ENCODE data around the gene LAGE3. TPM values are rescaled to one million over a fixed set of nuclear protein-coding genes. Genes with fewer than 3 reads are reported as not detected.

LAGE3 gene
- total and polyA plus RNA-seq, 2 of the 13 experiments (the other 11 are each of a cell fraction or from before 2014, with no cell fraction given) = 7.6 to 12.7 TPM

- TF ChIP-seq TFDP2 (CRISPR knock-in tag; IDR thresholded peaks at IDR 0.05) (peak; percentile 97), ARNT2 (CRISPR knock-in tag; IDR thresholded peaks at IDR 0.05; ENCODE audit: low read depth) (peak; percentile 75; the same call in 1 of the 2 replicates), GABPA (IDR thresholded peaks at IDR 0.05; ENCODE audit: low read depth, low read length) (no peak), GABPA (CRISPR knock-in tag; IDR thresholded peaks at IDR 0.05; ENCODE audit: low read depth) (no peak), KLF12 (CRISPR knock-in tag; IDR thresholded peaks at IDR 0.05; ENCODE audit: borderline replicate concordance) (0 out of 2 replicates have a peak, but pooled peaks have one; percentile 40), ZNF563 (CRISPR knock-in tag; IDR thresholded peaks at IDR 0.05) (no peak), TBP (CRISPR knock-in tag; IDR thresholded peaks at IDR 0.05) (no peak), ZNF318 (CRISPR knock-in tag; IDR thresholded peaks at IDR 0.05) (0 out of 2 replicates have a peak, but pooled peaks have one; percentile 35), NCOA2 (CRISPR knock-in tag; IDR thresholded peaks at IDR 0.05) (peak; percentile 22; the same call in 1 of the 2 replicates), ZNF784 (CRISPR knock-in tag; IDR thresholded peaks at IDR 0.05; ENCODE audit: borderline replicate concordance) (no peak), ZNF878 (CRISPR knock-in tag; IDR thresholded peaks at IDR 0.05) (peak; percentile 68; the same call in 1 of the 2 replicates), ZIK1 (CRISPR knock-in tag; IDR thresholded peaks at IDR 0.05; ENCODE audit: borderline replicate concordance, low read depth) (no peak; the same call in 1 of the 2 replicates), SETDB1 (CRISPR knock-in tag; IDR thresholded peaks at IDR 0.05; ENCODE audit: borderline replicate concordance) (no peak), PRMT3 (CRISPR knock-in tag; IDR thresholded peaks at IDR 0.05; ENCODE audit: borderline replicate concordance, low read depth) (no peak), NAIF1 (CRISPR knock-in tag; IDR thresholded peaks at IDR 0.05; ENCODE audit: borderline replicate concordance) (no peak), SP4 (CRISPR knock-in tag; IDR thresholded peaks at IDR 0.05) (peak; percentile 95), SMARCC2 (IDR thresholded peaks at IDR 0.05) (no peak), REL (CRISPR knock-in tag; conservative IDR thresholded peaks at IDR 0.05) (0 out of 2 replicates have a peak, but pooled peaks have one; percentile 14)
Observed at GRCh38 chrX:154478728-154479622, at the start of gene LAGE3 (continued).
